ENCODE measurements around the gene PTPRM.

Gene PTPRM

GRCh38 chr18:8081872-8082553 is 514.9 kb downstream of the PTPRM start:
- H3K4me3 ChIP-seq (ENCODE audit: low read depth, low read length), result no peak overlapping the region
- DNase-seq (ENCODE audit: low read depth), result no peak
- no peak for TF ChIP-seq CTCF (IDR thresholded peaks at IDR 0.05; ENCODE audit: low read depth, low read length)
- TF ChIP-seq MYC (IDR thresholded peaks at IDR 0.05; ENCODE audit: low read depth, low read length), result no peak
- TF ChIP-seq POLR2A (IDR thresholded peaks at IDR 0.05; ENCODE audit: extremely low read depth, insufficient read length), result no peak
- TF ChIP-seq MAX (IDR thresholded peaks at IDR 0.05; ENCODE audit: low read depth, low read length), result no peak

GRCh38 chr18:8084160-8084559 is 517.0 kb downstream of the PTPRM start:
- no peak for TF ChIP-seq POLR2A (IDR thresholded peaks at IDR 0.05; ENCODE audit: extremely low read depth, insufficient read length)
- peak; percentile 60 for TF ChIP-seq CTCF (IDR thresholded peaks at IDR 0.05; ENCODE audit: low read depth, low read length)
- H3K4me3 ChIP-seq (ENCODE audit: low read depth, low read length), result no peak overlapping the region
- DNase-seq (ENCODE audit: low read depth), result peak; percentile 41

- TF ChIP-seq MAX (IDR thresholded peaks at IDR 0.05; ENCODE audit: low read depth, low read length) (no peak), POLR2A (IDR thresholded peaks at IDR 0.05; ENCODE audit: extremely low read depth, insufficient read length) (no peak), CTCF (IDR thresholded peaks at IDR 0.05; ENCODE audit: low read depth, low read length) (no peak), MYC (IDR thresholded peaks at IDR 0.05; ENCODE audit: low read depth, low read length) (no peak)
- no peak for DNase-seq (ENCODE audit: low read depth)
- H3K4me3 ChIP-seq (ENCODE audit: low read depth, low read length), result no peak overlapping the region
Observed at GRCh38 chr18:8088626-8089025, 521.5 kb downstream of the PTPRM start.

- no peak for TF ChIP-seq POLR2A (IDR thresholded peaks at IDR 0.05; ENCODE audit: extremely low read depth, insufficient read length)
- H3K4me3 ChIP-seq (ENCODE audit: low read depth, low read length), result no peak overlapping the region
- DNase-seq (ENCODE audit: low read depth), result no peak
Observed at GRCh38 chr18:8091035-8091434, 523.9 kb downstream of the PTPRM start.

- H3K4me3 ChIP-seq (ENCODE audit: low read depth, low read length), result no peak overlapping the region
- TF ChIP-seq MAX (IDR thresholded peaks at IDR 0.05; ENCODE audit: low read depth, low read length) (no peak), POLR2A (IDR thresholded peaks at IDR 0.05; ENCODE audit: extremely low read depth, insufficient read length) (no peak), CTCF (IDR thresholded peaks at IDR 0.05; ENCODE audit: low read depth, low read length) (no peak), MYC (IDR thresholded peaks at IDR 0.05; ENCODE audit: low read depth, low read length) (no peak)
Observed at GRCh38 chr18:8095947-8096570, 528.9 kb downstream of the PTPRM start.

GRCh38 chr18:8097399-8097798 is 530.3 kb downstream of the PTPRM start:
- H3K4me3 ChIP-seq (ENCODE audit: low read depth, low read length), result no peak overlapping the region
- no peak for TF ChIP-seq MAX (IDR thresholded peaks at IDR 0.05; ENCODE audit: low read depth, low read length)
- no peak for TF ChIP-seq CTCF (IDR thresholded peaks at IDR 0.05; ENCODE audit: low read depth, low read length)
- TF ChIP-seq POLR2A (IDR thresholded peaks at IDR 0.05; ENCODE audit: extremely low read depth, insufficient read length), result no peak
- no peak for TF ChIP-seq MYC (IDR thresholded peaks at IDR 0.05; ENCODE audit: low read depth, low read length)
- no peak for DNase-seq (ENCODE audit: low read depth)

More at GRCh38 chr18:8095947-8096570, 528.9 kb downstream of the PTPRM start:
- DNase-seq (ENCODE audit: low read depth), result no peak
